Measurements from ENCODE around the gene RHBDD3.

The RHBDD3 gene

DNA sequence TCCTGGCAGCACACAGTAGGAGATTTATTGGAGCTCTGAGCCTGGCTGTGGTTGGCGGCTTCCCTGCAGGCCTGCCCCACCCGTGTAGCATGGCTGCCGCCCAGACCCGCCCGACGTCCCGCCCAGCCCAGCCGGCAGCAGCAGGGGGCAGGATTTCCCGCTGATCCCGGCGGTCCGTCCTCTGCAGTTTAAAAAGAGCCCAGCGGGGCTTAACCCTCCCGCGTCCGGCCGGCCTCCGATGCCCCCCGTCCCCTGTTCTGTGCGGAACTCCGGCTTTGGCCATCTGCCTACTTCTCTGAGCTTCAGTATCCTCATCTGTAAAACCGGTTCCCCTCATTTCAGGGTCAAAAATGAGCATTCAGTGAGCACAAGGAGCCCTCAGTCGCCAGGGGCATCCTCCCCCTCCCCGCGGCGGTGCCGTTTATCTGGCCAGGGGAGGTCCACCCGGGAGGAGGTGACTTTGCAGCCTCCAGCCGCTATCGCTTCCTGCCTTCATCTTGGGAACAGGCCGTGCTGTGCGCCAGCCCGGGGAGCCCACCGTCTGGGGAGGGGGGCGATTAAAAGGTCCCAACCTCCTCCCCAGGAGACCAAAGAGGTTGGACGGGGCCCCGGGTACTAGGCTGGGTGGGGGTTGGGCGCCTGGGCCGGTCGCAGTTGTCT, 38.5 kb upstream of the RHBDD3 start, which contains the start of gene GAS2L1:
GAS2L1 (plus strand) TSS at position 476 of the 660 bp plus-strand sequence. CDS start 1,456 bp downstream, outside the sequence.
- H3K9me3 ChIP-seq (replicated peaks in 1 of 2; ENCODE audit: control insufficient read depth in 2 of 2, insufficient read depth in 1 of 2, low read depth in 1 of 2, low read length in 2 of 2): no peaks in the 10 kb centered on the region
- peak within 1 kb of the TSS; percentile 82 for H4K91ac ChIP-seq (ENCODE audit: low read depth, low read length, poor library complexity)
- peak within 1 kb of the TSS; percentile 27 for H2BK12ac ChIP-seq (ENCODE audit: low read length)
- no peak within 1 kb of the TSS for H3K9ac ChIP-seq (ENCODE audit: low read depth, low read length, poor library complexity)
- H2AK5ac ChIP-seq (ENCODE audit: low read depth, low read length): peak within 1 kb of the TSS; percentile 71
- peak within 1 kb of the TSS; percentile 90 for H3K4me2 ChIP-seq (ENCODE audit: insufficient read depth, low read length, poor library complexity, severe bottlenecking)
- peaks cover 0 to 4% (median 0%) of the 10 kb centered on the region in 3 experiments for H3K27me3 ChIP-seq (ENCODE audit: control insufficient read depth in 3 of 3, insufficient read depth in 3 of 3, low read depth in 1 of 3, low read length in 3 of 3)
- peaks cover 2 to 6% of the 10 kb centered on the region in 2 donors for H3K36me3 ChIP-seq (replicated peaks in 1 of 2; ENCODE audit: control insufficient read depth in 2 of 2, insufficient read depth in 2 of 2, low read length in 2 of 2)
- peak within 1 kb of the TSS; percentile 88 for H3K27ac ChIP-seq (replicated peaks; ENCODE audit: low read length)
- peak within 1 kb of the TSS; percentile 98 for H3K18ac ChIP-seq (ENCODE audit: low read length)
- H4K8ac ChIP-seq (ENCODE audit: low read depth, low read length): no peak within 1 kb of the TSS
- WGBS, 2 donors (ENCODE audit: extremely low coverage in 2 of 2, insufficient read length in 2 of 2, insufficient replicate concordance in 1 of 2): no CpG with 5 or more reads among the region's 40 CpGs
- H3K4ac ChIP-seq (ENCODE audit: low read length): peak within 1 kb of the TSS; percentile 77
- peak within 1 kb of the TSS; percentile 84 for H2BK120ac ChIP-seq (ENCODE audit: low read depth, low read length)
- H3K4me3 ChIP-seq (ENCODE audit: low read length in 2 of 2): peak within 1 kb of the TSS; percentile 59 to 83
- peak within 1 kb of the TSS; percentile 45 for H3K23ac ChIP-seq (ENCODE audit: low read depth, low read length, poor library complexity)
- H2BK5ac ChIP-seq (ENCODE audit: low read length): peak within 1 kb of the TSS; percentile 97
- H3K14ac ChIP-seq (ENCODE audit: low read length): no peak within 1 kb of the TSS
- H2BK15ac ChIP-seq (ENCODE audit: low read length): peak within 1 kb of the TSS; percentile 99
- H3K4me1 ChIP-seq (ENCODE audit: control insufficient read depth in 2 of 2, insufficient read depth in 1 of 2, low read depth in 1 of 2, low read length in 2 of 2): peaks cover 20 to 23% of the 10 kb centered on the region in 2 donors
- peaks cover 4% of the 10 kb centered on the region for H3K79me1 ChIP-seq (ENCODE audit: low read depth, low read length)
- peak; percentile 61 for DNase-seq (ENCODE audit: low spot score)
- peak within 1 kb of the TSS; percentile 99 for H2AFZ ChIP-seq (ENCODE audit: low read length)

DNA sequence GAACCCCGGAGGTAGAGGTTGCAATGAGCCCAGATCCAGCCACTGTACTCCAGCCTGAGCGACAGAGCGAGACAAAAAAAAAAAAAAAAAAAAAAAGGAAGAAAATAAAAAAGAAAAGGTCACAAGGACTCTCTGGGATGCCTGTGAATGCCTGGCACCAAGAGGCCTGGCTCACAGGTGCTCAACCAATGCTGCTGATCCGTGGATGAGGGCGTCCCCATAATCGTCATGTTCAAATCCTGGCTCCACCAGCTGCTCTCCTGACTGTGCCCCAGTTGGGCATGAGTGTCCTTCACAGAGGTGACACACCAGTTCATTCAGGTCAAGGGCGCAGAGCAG, 38.0 kb upstream of the RHBDD3 start:
- Histone ChIP-seq H3K4me3 (ENCODE audit: low read length in 2 of 2) (peak overlapping the region; percentile 59 to 61), H2BK5ac (ENCODE audit: low read length) (no peak overlapping the region), H3K79me1 (ENCODE audit: low read depth, low read length) (peaks cover 4% of the 10 kb centered on the region), H2BK15ac (ENCODE audit: low read length) (peak overlapping the region; percentile 93), H4K8ac (ENCODE audit: low read depth, low read length) (no peak overlapping the region), H3K23ac (ENCODE audit: low read depth, low read length, poor library complexity) (peak overlapping the region; percentile 44), H2BK120ac (ENCODE audit: low read depth, low read length) (no peak overlapping the region), H2AK5ac (ENCODE audit: low read depth, low read length) (no peak overlapping the region), H3K9ac (ENCODE audit: low read depth, low read length, poor library complexity) (no peak overlapping the region), H3K9me3 (replicated peaks in 1 of 2; ENCODE audit: control insufficient read depth in 2 of 2, insufficient read depth in 1 of 2, low read depth in 1 of 2, low read length in 2 of 2) (no peaks in the 10 kb centered on the region), H3K36me3 (replicated peaks in 1 of 2; ENCODE audit: control insufficient read depth in 2 of 2, insufficient read depth in 2 of 2, low read length in 2 of 2) (peaks cover 4 to 11% of the 10 kb centered on the region in 2 donors), H2AFZ (ENCODE audit: low read length) (peak overlapping the region; percentile 99), H3K27ac (replicated peaks; ENCODE audit: low read length) (no peak overlapping the region), H3K4me1 (ENCODE audit: control insufficient read depth in 2 of 2, insufficient read depth in 1 of 2, low read depth in 1 of 2, low read length in 2 of 2) (peaks cover 16 to 18% of the 10 kb centered on the region in 2 donors), H4K91ac (ENCODE audit: low read depth, low read length, poor library complexity) (no peak overlapping the region), H3K4me2 (ENCODE audit: insufficient read depth, low read length, poor library complexity, severe bottlenecking) (peak overlapping the region; percentile 90), H3K14ac (ENCODE audit: low read length) (no peak overlapping the region), H2BK12ac (ENCODE audit: low read length) (peak overlapping the region; percentile 27), H3K18ac (ENCODE audit: low read length) (peak overlapping the region; percentile 50), H3K27me3 (ENCODE audit: control insufficient read depth in 3 of 3, insufficient read depth in 3 of 3, low read depth in 1 of 3, low read length in 3 of 3) (peaks cover 0 to 4% (median 0%) of the 10 kb centered on the region in 3 experiments), H3K4ac (ENCODE audit: low read length) (no peak overlapping the region)
- WGBS, 2 donors (ENCODE audit: extremely low coverage in 2 of 2, insufficient read length in 2 of 2, insufficient replicate concordance in 1 of 2): no CpG with 5 or more reads among the region's 7 CpGs
- DNase-seq (ENCODE audit: low spot score): no peak

DNA sequence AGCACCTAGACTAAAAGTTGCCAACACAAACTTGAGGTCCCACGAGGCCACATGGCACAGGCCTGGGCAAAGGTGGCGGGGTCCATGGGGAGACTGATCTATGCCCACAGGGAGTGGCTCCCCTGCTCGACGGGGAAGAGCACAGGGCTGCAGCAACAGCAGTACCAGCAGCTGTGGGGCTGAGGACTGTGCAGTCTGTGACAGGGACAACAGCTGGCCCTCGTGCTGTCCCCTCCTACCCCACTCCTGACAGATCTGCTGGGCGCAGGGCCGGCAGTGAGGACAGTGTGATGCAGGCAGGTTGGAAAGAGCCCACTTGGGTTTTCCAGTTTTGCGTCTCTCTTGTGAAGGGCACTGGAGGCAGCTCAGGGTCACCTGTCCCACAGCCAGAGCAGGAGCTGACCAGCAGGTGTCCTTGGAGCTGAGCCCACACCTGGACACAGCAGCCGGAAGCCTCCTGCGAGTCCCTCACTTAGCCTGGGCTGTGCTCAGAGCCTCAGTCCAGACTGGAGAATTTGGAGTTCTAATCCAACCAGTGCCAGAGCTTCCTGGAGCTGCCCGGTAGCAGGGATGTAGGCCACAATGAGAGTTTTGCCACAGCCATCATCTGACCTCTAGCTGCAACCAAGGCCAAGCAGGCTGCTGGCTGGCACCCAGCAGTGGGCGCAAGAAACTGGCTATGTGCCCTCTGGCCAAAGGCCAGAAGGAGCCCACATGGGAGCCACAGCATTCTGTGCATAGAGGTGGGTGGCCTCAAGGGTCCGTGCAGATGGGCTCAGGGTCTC, 35.1 kb upstream of the RHBDD3 start:
- Histone ChIP-seq H2AK5ac (ENCODE audit: low read depth, low read length) (peak overlapping the region; percentile 56), H4K91ac (ENCODE audit: low read depth, low read length, poor library complexity) (no peak overlapping the region), H3K4me1 (ENCODE audit: control insufficient read depth in 2 of 2, insufficient read depth in 1 of 2, low read depth in 1 of 2, low read length in 2 of 2) (peaks cover 3 to 5% of the 10 kb centered on the region in 2 donors), H2BK5ac (ENCODE audit: low read length) (no peak overlapping the region), H3K18ac (ENCODE audit: low read length) (peak overlapping the region; percentile 73), H3K79me1 (ENCODE audit: low read depth, low read length) (no peaks in the 10 kb centered on the region), H3K23ac (ENCODE audit: low read depth, low read length, poor library complexity) (no peak overlapping the region), H2BK120ac (ENCODE audit: low read depth, low read length) (no peak overlapping the region), H3K14ac (ENCODE audit: low read length) (no peak overlapping the region), H3K27ac (replicated peaks; ENCODE audit: low read length) (no peak overlapping the region), H2BK15ac (ENCODE audit: low read length) (peak overlapping the region; percentile 60), H3K4me2 (ENCODE audit: insufficient read depth, low read length, poor library complexity, severe bottlenecking) (no peak overlapping the region), H3K9me3 (replicated peaks in 1 of 2; ENCODE audit: control insufficient read depth in 2 of 2, insufficient read depth in 1 of 2, low read depth in 1 of 2, low read length in 2 of 2) (no peaks in the 10 kb centered on the region), H3K4ac (ENCODE audit: low read length) (no peak overlapping the region), H3K4me3 (ENCODE audit: low read length in 2 of 2) (no peak overlapping the region), H2BK12ac (ENCODE audit: low read length) (no peak overlapping the region), H3K27me3 (ENCODE audit: control insufficient read depth in 3 of 3, insufficient read depth in 3 of 3, low read depth in 1 of 3, low read length in 3 of 3) (peaks cover 0 to 4% (median 0%) of the 10 kb centered on the region in 3 experiments), H2AFZ (ENCODE audit: low read length) (no peak overlapping the region), H4K8ac (ENCODE audit: low read depth, low read length) (no peak overlapping the region), H3K36me3 (replicated peaks in 1 of 2; ENCODE audit: control insufficient read depth in 2 of 2, insufficient read depth in 2 of 2, low read length in 2 of 2) (peaks cover 24 to 40% of the 10 kb centered on the region in 2 donors), H3K9ac (ENCODE audit: low read depth, low read length, poor library complexity) (no peak overlapping the region)
- no CpG with 5 or more reads among the region's 13 CpGs for whole genome bisulfite sequencing, 2 donors (ENCODE audit: extremely low coverage in 2 of 2, insufficient read length in 2 of 2, insufficient replicate concordance in 1 of 2)
- no peak for DNase-seq (ENCODE audit: low spot score)

DNA sequence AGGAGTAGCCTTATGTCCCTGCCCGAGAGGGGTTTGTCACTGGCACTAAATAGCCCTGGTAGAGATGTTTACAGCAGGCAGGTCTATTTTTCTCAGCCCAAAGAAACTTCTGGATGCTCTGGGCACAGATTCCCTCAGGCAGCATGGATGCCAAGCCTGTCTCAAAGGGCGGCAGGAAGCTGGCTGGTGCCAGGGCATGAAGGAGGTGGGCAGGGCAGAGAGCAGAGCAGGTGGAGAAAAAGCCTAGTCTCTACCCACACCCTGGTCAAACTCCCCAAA, 34.6 kb upstream of the RHBDD3 start:
- Histone ChIP-seq H4K91ac (ENCODE audit: low read depth, low read length, poor library complexity) (no peak overlapping the region), H2AFZ (ENCODE audit: low read length) (no peak overlapping the region), H3K18ac (ENCODE audit: low read length) (no peak overlapping the region), H3K4me3 (ENCODE audit: low read length in 2 of 2) (no peak overlapping the region), H3K14ac (ENCODE audit: low read length) (no peak overlapping the region), H2BK5ac (ENCODE audit: low read length) (no peak overlapping the region), H3K4ac (ENCODE audit: low read length) (no peak overlapping the region), H4K8ac (ENCODE audit: low read depth, low read length) (no peak overlapping the region), H3K27me3 (ENCODE audit: control insufficient read depth in 3 of 3, insufficient read depth in 3 of 3, low read depth in 1 of 3, low read length in 3 of 3) (peaks cover 0 to 4% (median 0%) of the 10 kb centered on the region in 3 experiments), H3K4me2 (ENCODE audit: insufficient read depth, low read length, poor library complexity, severe bottlenecking) (no peak overlapping the region), H2BK12ac (ENCODE audit: low read length) (no peak overlapping the region), H3K79me1 (ENCODE audit: low read depth, low read length) (no peaks in the 10 kb centered on the region), H3K36me3 (replicated peaks in 1 of 2; ENCODE audit: control insufficient read depth in 2 of 2, insufficient read depth in 2 of 2, low read length in 2 of 2) (peaks cover 29 to 45% of the 10 kb centered on the region in 2 donors), H3K27ac (replicated peaks; ENCODE audit: low read length) (no peak overlapping the region), H3K9ac (ENCODE audit: low read depth, low read length, poor library complexity) (no peak overlapping the region), H2BK15ac (ENCODE audit: low read length) (no peak overlapping the region), H3K4me1 (ENCODE audit: control insufficient read depth in 2 of 2, insufficient read depth in 1 of 2, low read depth in 1 of 2, low read length in 2 of 2) (peaks cover 3 to 4% of the 10 kb centered on the region in 2 donors), H3K9me3 (replicated peaks in 1 of 2; ENCODE audit: control insufficient read depth in 2 of 2, insufficient read depth in 1 of 2, low read depth in 1 of 2, low read length in 2 of 2) (no peaks in the 10 kb centered on the region), H2AK5ac (ENCODE audit: low read depth, low read length) (no peak overlapping the region), H2BK120ac (ENCODE audit: low read depth, low read length) (no peak overlapping the region), H3K23ac (ENCODE audit: low read depth, low read length, poor library complexity) (no peak overlapping the region)
- no CpG with 5 or more reads among the region's 2 CpGs for WGBS, 2 donors (ENCODE audit: extremely low coverage in 2 of 2, insufficient read length in 2 of 2, insufficient replicate concordance in 1 of 2)
- no peak for DNase-seq (ENCODE audit: low spot score)

Measured in neuronal stem cell (in vitro differentiated cells).